ENCODE data around the gene TIMM29. TPM values are rescaled to one million over a fixed set of nuclear protein-coding genes. Genes with fewer than 3 reads are reported as not detected.
A peak's percentile ranks its signal among the peaks of the same experiment; 100 is the strongest.

The TIMM29 gene
- total RNA-seq, 1 experiment from 2014 or later = 23.4 TPM

- peak overlapping the region in 1 of 2 experiments; percentile 10; a peak in 1 of 5 replicates for H3K4me3 Mint-ChIP-seq
- Histone ChIP-seq H3K4ac (ENCODE audit: low read depth, low read length) (no peak overlapping the region), H3K4me1 (ENCODE audit: insufficient read depth, low read length) (peaks cover 4% of the 10 kb centered on the region; the same call in 1 of the 2 replicates), H2AK5ac (ENCODE audit: insufficient read length, low read length) (no peak overlapping the region), H3K79me2 (ENCODE audit: insufficient read depth, low read length) (peaks cover 7% of the 10 kb centered on the region; the same call in 1 of the 2 replicates), H2AFZ (ENCODE audit: low read length) (no peak overlapping the region), H3K9me3 (ENCODE audit: control insufficient read depth, low read depth, low read length) (no peaks in the 10 kb centered on the region), H3K23ac (ENCODE audit: insufficient read length, low read depth, low read length) (no peak overlapping the region), H3T11ph (ENCODE audit: low read length) (no peak overlapping the region), H3K18ac (ENCODE audit: insufficient read length, low read depth, low read length) (no peak overlapping the region), H3K56ac (ENCODE audit: insufficient read length, low read depth, low read length) (no peak overlapping the region), H4K5ac (ENCODE audit: insufficient read length, low read depth, low read length) (no peak overlapping the region), H3K23me2 (ENCODE audit: insufficient read length, low read depth, low read length, poor library complexity, severe bottlenecking) (no peaks in the 10 kb centered on the region), H3K27ac (ENCODE audit: insufficient read length, low read depth, low read length) (no peak overlapping the region), H2BK12ac (ENCODE audit: insufficient read length, low read depth, low read length) (no peak overlapping the region), H3K4me2 (ENCODE audit: insufficient read depth, insufficient read length, low read length) (no peak overlapping the region), H2BK120ac (ENCODE audit: low read depth, low read length, poor library complexity, severe bottlenecking) (no peak overlapping the region), H3K27me3 (ENCODE audit: insufficient read depth, low read length) (no peaks in the 10 kb centered on the region), H3K79me1 (ENCODE audit: insufficient read depth, low read depth, low read length, poor library complexity, severe bottlenecking) (no peaks in the 10 kb centered on the region), H4K20me1 (ENCODE audit: control insufficient read depth, insufficient read depth, insufficient read length) (no peaks in the 10 kb centered on the region), H3K9ac (ENCODE audit: extremely low read depth, insufficient read length, low read length) (no peak overlapping the region), H4K8ac (replicated peaks; ENCODE audit: insufficient read length, low read depth, low read length) (no peak overlapping the region), H2BK20ac (ENCODE audit: low read depth, low read length, poor library complexity, severe bottlenecking) (no peak overlapping the region), H4K91ac (ENCODE audit: insufficient read length, low read depth, low read length) (no peak overlapping the region), H3K14ac (ENCODE audit: insufficient read depth, low read length) (no peak overlapping the region), H2BK15ac (ENCODE audit: low read depth, low read length) (no peak overlapping the region), H2BK5ac (ENCODE audit: insufficient read length, low read length) (no peak overlapping the region)
- H3K27me3 Mint-ChIP-seq (ENCODE audit: low read depth) = no peaks in the 10 kb centered on the region; the same call in none of the 2 replicates
- peaks cover 46 to 49% of the 10 kb centered on the region in 2 experiments for H3K4me1 Mint-ChIP-seq
- H3K36me3 Mint-ChIP-seq (ENCODE audit: insufficient read depth in 1 of 3, low read depth in 3 of 3) = peaks cover 0 to 2% (median 1%) of the 10 kb centered on the region in 3 experiments; a peak in 4 of 7 replicates
- peak overlapping the region; percentile 68 to 94 (median 92); a peak in 5 of 7 replicates for H3K27ac Mint-ChIP-seq
- DNase-seq = peak; percentile 64
- no CpG with 5 or more reads among the region's 12 CpGs for WGBS (ENCODE audit: extremely low coverage, insufficient read length, low lambda C conversion rate)
- no peaks in the 10 kb centered on the region for H3K9me3 Mint-ChIP-seq
- peak; percentile 56 for TF ChIP-seq CTCF (conservative IDR thresholded peaks at IDR 0.05)
Measured at GRCh38 chr19:10895920-10896319, 32.7 kb upstream of the TIMM29 start.
